HG02943 (cell line): Measurements from ENCODE around the gene SEMA3B.
A peak's percentile ranks its signal among the peaks of the same experiment; 100 is the strongest.
"Not testable (repeated sequence)": the region's sequence is repeated elsewhere in the genome, so short reads cannot be mapped to it uniquely, and the experiment has no call there.

Experiments used
- ATAC-seq: cut with Tn5 transposase; IDR thresholded peaks from one replicate; pipeline ENCODE4 v1.9.1; 2021; ENCODE audit warnings: mild to moderate bottlenecking, low read depth, moderate library complexity; ENCODE audit not compliant: unreplicated experiment

The SEMA3B gene

DNA sequence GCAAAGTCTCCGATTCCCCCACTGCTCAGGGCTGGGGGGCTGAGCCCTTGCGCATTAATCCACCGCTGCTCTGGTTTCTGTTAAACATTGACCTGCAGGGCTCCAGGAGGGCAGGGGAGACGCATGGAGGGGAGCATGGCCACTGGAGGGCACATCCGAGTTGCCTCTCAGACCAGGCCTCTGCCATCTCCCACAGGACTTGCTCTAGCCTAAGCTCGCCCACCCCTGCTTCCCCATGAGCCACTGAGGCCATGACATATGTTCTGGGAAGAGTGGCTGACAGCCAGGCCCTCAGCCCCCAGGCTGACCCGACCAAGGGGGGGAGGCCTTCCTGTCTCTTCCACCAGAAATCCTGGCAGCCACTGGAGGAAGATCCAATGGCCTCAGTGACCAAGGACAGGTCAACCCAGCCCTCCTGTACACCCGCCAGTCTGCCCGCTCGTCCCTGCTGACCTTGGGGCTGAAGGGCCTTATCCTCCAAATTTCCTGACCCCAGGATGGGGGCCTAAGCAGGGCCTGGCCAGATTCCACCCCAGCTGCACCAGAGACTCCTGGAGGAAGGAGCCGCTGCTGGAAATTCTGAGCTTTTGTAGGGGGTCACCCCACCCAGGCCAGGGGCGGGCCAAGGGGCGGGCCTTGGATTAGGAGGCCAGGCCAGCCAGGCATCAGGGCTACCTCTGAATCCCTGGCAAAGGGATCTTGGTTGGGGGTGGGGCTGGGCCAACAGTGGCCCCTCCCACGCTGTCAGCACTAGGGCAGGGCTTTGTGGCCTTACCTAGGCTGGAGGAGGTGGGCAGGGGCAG is 34.3 kb downstream of the SEMA3B start, which contains the start of gene HYAL1:
HYAL1 (minus strand) TSS at position 562 of the 803 bp plus-strand sequence. CDS start 618 bp downstream, outside the sequence.
- no peak for ATAC-seq

GRCh38 chr3:50304601-50305000 is 35.7 kb downstream of the SEMA3B start:
- no peak for ATAC-seq

DNA sequence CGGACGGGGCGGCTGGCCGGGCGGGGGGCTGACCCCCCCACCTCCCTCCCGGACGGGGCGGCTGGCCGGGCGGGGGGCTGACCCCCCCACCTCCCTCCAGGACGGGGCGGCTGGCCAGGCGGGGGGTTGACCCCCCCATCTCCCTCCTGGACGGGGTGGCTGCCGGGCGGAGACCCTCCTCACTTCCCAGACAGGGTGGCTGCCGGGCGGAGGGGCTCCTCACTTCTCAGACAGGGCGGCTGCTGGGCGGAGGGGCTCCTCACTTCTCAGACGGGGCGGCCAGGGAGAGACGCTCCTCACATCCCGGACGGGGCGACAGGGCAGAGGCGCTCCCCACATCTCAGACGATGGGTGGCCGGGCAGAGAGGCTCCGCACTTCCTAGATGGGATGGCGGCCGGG is 43.1 kb downstream of the SEMA3B start:
- ATAC-seq, result not testable (repeated sequence)

GRCh38 chr3:50314342-50314741 is 45.4 kb downstream of the SEMA3B start:
- ATAC-seq, result no peak

GRCh38 chr3:50314816-50315215 is 45.9 kb downstream of the SEMA3B start:
- no peak for ATAC-seq

DNA sequence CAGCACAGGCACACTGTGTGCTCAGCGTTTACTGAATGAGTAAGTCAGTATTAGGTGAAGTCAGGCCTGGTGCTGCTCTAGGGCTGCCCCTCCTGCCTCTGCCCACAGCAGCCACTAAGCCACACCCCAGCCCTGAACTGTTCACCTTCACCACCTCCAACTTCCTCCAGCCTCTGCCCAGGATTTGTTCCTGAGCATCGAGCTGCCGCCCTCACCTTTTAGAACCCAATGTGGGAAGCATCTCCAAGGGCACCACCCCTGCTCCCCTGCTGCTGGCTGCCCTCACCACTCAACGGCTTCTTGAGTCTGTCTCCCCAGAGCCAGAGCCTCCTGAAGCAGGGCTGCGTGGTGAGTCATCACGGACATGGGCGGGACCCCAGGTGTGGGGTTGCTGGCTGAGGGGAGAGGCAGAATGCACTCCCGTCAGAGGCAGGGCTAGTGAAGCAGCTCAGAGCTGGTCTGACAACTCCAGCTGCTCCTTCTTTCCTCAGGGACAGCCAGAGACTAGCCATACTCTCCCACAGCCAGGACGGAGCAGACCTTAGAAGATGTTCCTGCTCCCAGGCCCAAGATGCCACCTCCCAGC is 47.8 kb downstream of the SEMA3B start:
- ATAC-seq, result no peak

- no peak for ATAC-seq
These were observed 48.4 kb downstream of the SEMA3B start for GRCh38 chr3:50317300-50317699.

- no peak for ATAC-seq
These were observed 49.2 kb downstream of the SEMA3B start for GRCh38 chr3:50318163-50318562.

DNA sequence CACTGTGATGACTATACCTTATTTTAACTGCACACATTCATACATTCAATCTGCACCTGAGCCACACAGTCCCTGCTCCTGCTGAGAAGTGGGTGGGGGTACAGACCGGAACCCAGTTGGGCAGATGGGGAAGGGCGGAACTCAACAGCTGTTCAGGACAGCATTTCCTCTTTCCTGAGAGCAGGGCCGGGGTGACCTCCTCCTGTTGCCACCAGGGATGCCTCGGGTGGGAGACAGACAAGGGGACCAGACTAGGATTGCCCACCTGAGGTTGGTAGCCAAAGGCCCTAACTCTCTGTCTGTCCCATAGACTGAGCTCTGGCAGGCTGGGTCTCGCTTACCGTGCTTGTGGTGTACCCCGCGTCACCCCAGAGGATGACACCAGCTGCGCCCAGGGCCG is 49.7 kb downstream of the SEMA3B start:
- no peak for ATAC-seq

DNA sequence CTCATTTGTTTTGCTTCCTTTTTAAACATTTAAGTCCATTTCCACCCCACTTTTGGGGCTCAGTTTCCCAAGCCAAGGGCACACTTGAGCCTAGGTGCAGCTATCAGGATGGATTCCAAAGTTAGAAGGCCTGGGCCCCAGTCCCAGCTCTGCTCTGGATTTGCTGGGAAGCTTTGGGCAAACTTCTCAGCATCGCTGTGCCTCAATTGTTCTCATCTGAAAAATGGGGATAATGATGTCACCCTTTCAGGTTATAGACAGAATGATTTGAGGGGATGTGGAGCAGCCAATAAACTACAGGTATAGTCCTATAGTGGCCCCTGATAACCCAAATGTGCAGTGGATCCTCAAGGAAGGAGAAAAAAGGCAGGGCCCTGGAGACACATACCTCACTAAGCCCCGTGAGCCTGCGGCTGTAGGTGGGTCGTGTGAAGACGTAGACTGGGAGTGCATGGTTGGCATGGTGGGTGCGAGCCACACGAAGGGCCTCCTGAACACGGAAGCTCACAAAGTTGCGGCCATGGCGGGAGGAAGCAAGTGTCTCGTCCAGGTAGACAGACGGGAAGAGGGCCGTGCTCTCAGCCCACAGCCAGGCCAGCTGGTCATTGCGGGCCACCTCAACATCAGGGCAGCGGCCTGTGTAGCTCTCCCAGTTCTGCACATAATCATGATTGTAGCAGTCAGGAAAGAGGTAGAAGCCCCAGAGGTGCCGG is 50.4 kb downstream of the SEMA3B start:
- no peak for ATAC-seq

DNA sequence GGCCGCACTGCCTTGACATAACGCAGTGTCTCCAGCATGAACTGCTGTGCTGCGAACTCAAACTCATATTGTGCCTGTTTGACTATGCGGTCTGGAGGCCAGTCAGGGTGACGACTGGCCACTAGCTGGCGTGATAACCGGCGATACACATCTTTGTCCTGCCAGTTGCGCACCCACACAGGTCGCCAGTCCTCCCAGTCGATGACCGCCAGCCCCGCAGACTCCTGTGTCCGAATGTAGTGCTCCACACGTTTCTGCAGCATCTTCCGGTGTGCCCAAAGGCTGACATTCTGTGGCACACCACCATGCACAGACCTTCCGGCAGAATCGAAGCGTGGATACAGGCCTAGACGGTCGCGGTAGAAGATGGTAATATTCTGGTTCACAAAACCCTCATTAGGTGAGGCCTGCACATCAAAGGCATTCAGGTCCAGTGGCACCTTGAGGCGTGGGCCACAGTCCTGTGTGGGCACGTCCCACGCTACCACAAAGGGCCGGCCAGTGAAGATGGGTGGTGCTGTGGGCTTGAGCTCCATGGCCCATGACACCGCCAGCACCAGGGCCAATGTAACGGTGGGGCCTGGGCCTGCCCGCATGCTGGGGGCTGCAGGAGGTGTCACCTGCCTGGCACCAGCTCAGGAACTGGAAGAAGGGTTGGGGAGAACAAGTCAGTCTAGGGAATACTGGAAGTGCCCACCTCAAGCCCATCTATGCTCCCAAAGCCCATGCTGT is 51.1 kb downstream of the SEMA3B start:
- ATAC-seq, result no peak

- peak; percentile 39 for ATAC-seq
These were observed 51.9 kb downstream of the SEMA3B start for GRCh38 chr3:50320853-50321335.

DNA sequence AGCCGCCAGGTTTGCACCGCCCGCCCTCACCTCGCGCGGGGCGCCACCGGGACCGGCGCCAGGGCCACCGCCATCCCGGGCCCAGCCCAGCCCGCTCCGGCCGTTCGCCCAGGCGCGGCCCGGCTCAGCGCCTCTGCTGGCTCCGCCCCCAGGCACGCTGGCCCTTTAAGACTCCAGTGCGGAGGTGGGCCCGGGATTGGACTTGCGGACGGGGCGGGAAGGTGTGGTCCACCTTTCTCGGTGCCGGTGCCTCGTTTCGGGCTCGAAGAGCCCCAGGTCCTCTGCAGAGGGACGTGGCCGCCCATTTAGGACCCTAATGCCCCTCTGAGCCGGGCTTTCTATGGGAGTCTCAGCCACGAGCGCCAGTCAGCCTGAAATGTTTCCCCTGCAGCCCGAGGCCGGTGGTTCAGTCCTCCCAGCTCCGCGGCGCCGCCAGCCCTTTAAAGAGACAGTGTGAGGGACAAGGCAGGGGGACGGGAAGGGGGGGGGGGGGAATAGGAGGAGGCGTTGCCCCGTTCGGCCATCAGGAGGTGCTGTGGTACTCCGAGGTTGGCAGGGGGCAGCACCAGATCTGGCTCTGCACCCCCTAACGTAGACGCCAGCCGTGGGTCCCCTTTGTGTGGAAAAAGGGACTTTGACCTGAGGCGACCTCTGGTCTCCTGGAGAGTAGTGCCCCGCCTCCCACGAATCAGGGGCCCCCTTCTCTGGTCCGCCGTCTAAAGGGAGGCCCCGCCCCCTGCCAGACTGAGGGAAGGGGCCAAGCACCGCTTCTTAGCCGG is 52.6 kb downstream of the SEMA3B start:
- ATAC-seq, result peak; percentile 77

GRCh38 chr3:50322115-50322385 is 53.1 kb downstream of the SEMA3B start:
- ATAC-seq, result no peak

- ATAC-seq, result no peak
These were observed 53.6 kb downstream of the SEMA3B start, which contains the start of gene HYAL2 for GRCh38 chr3:50322386-50323091. TSS of gene HYAL2 (minus strand) at chr3:50322745. CDS start at chr3:50320489, 2,256 bp downstream.

GRCh38 chr3:50323092-50323600 is 54.2 kb downstream of the SEMA3B start:
- no peak for ATAC-seq

DNA sequence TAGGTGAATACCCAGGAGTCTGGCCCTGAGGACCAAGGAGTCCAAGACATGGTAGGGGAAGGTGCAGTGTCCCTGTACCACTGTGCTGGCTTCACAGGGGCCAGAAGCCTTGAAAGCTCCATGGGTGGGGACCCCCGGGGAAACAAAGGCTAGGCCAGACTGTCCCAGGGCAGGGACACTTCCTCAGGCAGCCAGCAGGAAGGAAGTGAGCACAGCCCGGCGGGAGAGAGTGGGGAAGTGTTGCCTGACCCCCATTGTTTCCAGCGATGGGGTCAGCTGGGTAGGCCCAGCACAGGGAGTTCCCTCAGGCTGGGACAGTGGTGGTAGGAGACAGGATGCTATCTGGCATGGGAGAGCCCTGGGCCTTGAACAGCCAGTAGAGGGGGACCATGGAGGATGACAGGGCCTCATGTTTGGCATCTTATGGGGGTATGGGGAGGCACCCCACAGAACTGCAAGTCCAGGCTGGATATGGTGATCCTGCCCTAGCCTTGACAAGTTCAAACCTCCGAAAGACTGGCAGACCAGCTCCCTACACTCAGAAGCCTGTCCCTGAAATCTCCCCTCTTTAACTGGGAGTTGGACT is 54.8 kb downstream of the SEMA3B start:
- no peak for ATAC-seq

DNA sequence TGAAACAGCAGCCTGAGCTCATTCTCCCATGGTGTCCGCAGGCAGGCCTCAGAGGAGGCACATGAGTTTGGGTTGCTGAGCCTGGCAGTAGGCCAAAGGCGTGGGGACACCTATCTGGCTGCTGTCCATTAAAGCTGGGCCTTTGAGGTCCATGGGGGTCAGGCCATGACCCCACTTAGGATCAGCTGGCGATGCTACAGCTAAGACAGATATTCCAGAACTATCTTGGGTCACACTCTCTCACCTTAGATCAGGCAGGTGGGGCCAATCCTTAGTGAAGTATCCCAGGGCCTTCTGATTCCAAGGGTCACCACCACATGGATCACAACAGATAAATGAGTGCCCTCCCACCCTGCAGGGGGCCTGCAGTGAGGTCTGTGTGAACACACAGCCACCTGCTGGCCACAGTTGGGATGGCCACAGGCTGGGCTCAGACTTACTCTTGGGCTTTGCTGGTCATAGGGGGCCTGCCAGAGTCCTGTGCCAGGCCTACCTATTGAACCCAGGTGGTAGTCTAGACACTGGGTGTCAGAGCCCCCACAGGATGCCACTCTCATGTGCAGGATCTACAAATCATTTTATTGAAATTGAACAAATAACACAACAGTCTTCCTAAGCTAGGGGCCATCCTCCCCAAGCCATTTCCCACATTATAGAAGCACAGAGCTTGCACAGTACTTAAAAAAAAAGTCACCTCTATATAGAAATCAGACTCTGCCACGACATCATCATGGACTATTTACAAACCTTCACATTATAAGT is 55.6 kb downstream of the SEMA3B start:
- no peak for ATAC-seq
